GM12801 (cell line): ENCODE data around the gene RNF141.

ENCODE experiments used
- TF ChIP-seq, protein P1 (sequence below): IDR thresholded peaks from one replicate; pipeline ENCODE4 v1.5.1; 2011; ENCODE audit warnings: control low read depth; ENCODE audit not compliant: insufficient read length; ENCODE audit errors: extremely low read depth

Gene RNF141

DNA sequence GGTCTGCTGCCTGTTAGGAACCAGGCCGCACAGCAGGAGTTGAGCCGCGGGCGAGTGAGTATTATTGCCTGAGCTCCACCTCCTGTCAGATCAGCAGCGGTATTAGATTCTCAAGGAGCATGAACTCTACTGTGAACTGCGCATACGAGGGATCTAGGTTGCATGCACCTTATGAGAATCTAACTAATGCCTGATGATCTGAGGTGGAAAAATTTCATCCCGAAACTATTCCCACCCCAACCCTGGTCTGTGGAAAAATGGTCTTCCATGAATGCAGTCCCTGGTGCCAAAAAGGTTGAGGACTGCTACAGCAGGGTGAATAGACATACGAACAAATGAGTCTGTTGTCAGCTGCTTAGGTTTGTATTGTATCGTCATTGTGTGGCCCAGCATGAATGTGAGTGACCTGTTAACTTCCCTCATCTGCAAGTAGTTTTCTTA lies 29.8 kb downstream of the RNF141 start:
- TF ChIP-seq, protein P1, sequence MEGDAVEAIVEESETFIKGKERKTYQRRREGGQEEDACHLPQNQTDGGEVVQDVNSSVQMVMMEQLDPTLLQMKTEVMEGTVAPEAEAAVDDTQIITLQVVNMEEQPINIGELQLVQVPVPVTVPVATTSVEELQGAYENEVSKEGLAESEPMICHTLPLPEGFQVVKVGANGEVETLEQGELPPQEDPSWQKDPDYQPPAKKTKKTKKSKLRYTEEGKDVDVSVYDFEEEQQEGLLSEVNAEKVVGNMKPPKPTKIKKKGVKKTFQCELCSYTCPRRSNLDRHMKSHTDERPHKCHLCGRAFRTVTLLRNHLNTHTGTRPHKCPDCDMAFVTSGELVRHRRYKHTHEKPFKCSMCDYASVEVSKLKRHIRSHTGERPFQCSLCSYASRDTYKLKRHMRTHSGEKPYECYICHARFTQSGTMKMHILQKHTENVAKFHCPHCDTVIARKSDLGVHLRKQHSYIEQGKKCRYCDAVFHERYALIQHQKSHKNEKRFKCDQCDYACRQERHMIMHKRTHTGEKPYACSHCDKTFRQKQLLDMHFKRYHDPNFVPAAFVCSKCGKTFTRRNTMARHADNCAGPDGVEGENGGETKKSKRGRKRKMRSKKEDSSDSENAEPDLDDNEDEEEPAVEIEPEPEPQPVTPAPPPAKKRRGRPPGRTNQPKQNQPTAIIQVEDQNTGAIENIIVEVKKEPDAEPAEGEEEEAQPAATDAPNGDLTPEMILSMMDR = no peak

DNA sequence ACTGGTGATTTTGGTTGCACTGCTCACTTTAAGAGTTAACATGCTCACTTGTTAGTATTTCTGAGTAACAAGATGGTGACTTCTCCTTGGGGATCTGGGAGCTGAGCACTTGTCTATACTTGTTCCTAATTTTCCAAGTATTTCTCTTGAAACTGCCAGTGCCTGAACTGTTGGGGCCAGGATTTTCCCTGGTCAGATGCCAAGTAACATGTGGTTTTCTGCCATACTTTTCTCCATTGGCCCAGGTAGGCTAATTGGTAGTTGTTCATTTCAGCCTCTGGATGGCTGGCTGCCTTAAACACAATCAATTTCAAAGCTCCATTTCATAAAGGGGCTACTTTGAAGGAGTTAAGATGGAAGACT lies 35.0 kb downstream of the RNF141 start:
- TF ChIP-seq, protein P1 = no peak

- TF ChIP-seq, protein P1 = no peak
These were observed 35.5 kb downstream of the RNF141 start for GRCh38 chr11:10505278-10506007.

GRCh38 chr11:10504490-10504889 lies 36.5 kb downstream of the RNF141 start:
- TF ChIP-seq, protein P1 = no peak

GRCh38 chr11:10503777-10504480 lies 37.1 kb downstream of the RNF141 start:
- TF ChIP-seq, protein P1 = no peak

- TF ChIP-seq, protein P1 = no peak
These were observed 37.8 kb downstream of the RNF141 start for GRCh38 chr11:10503221-10503620.

- TF ChIP-seq, protein P1 = no peak
These were observed 38.2 kb downstream of the RNF141 start for GRCh38 chr11:10502770-10503169.
